Mucosa of stomach (tissue), 1 donor: Measurements from ENCODE around the gene GRK5.

Experiments
- H3K27me3 ChIP-seq: one replicate; pipeline ENCODE4 v1.7.0; 2013; ENCODE audit warnings: mild to moderate bottlenecking, low read length; ENCODE audit not compliant: control insufficient read depth, insufficient read depth
- H3K36me3 ChIP-seq: one replicate; pipeline ENCODE4 v1.7.0; 2013; ENCODE audit warnings: low read length; ENCODE audit not compliant: control insufficient read depth, insufficient read depth
- H3K4me1 ChIP-seq: one replicate; pipeline ENCODE4 v1.7.0; 2013; ENCODE audit warnings: mild to moderate bottlenecking, low read length; ENCODE audit not compliant: control insufficient read depth, insufficient read depth
- H3K4me3 ChIP-seq: one replicate; pipeline ENCODE4 v1.7.0; 2013; ENCODE audit warnings: low read length
- H3K9ac ChIP-seq: one replicate; pipeline ENCODE4 v1.7.0; 2013; ENCODE audit warnings: mild to moderate bottlenecking, low read length, moderate library complexity
- H3K9me3 ChIP-seq: one replicate; pipeline ENCODE4 v1.7.0; 2013; ENCODE audit warnings: mild to moderate bottlenecking, low read length, moderate library complexity; ENCODE audit not compliant: control insufficient read depth
- donor health status: Pancreatic carcinoma.

Gene GRK5

GRCh38 chr10:119418362-119418761 lies 211.0 kb downstream of the GRK5 start:
- Histone ChIP-seq H3K9ac (no peak overlapping the region), H3K27me3 (no peaks in the 10 kb centered on the region), H3K4me3 (no peak overlapping the region), H3K4me1 (peaks cover 6% of the 10 kb centered on the region), H3K9me3 (no peaks in the 10 kb centered on the region), H3K36me3 (peaks cover 3% of the 10 kb centered on the region)

GRCh38 chr10:119419931-119420330 lies 212.6 kb downstream of the GRK5 start:
- Histone ChIP-seq H3K4me3 (no peak overlapping the region), H3K9me3 (no peaks in the 10 kb centered on the region), H3K36me3 (peaks cover 6% of the 10 kb centered on the region), H3K4me1 (no peaks in the 10 kb centered on the region), H3K9ac (no peak overlapping the region), H3K27me3 (no peaks in the 10 kb centered on the region)

- Histone ChIP-seq H3K4me1 (no peaks in the 10 kb centered on the region), H3K27me3 (no peaks in the 10 kb centered on the region), H3K4me3 (no peak overlapping the region), H3K9me3 (no peaks in the 10 kb centered on the region), H3K36me3 (peaks cover 6% of the 10 kb centered on the region), H3K9ac (no peak overlapping the region)
Observed at GRCh38 chr10:119420950-119421875, 213.8 kb downstream of the GRK5 start.

GRCh38 chr10:119421891-119422681 lies 214.7 kb downstream of the GRK5 start:
- Histone ChIP-seq H3K9me3 (no peaks in the 10 kb centered on the region), H3K36me3 (peaks cover 12% of the 10 kb centered on the region), H3K9ac (no peak overlapping the region), H3K27me3 (no peaks in the 10 kb centered on the region), H3K4me3 (no peak overlapping the region), H3K4me1 (no peaks in the 10 kb centered on the region)

- Histone ChIP-seq H3K4me1 (no peaks in the 10 kb centered on the region), H3K36me3 (peaks cover 12% of the 10 kb centered on the region), H3K9me3 (no peaks in the 10 kb centered on the region), H3K9ac (no peak overlapping the region), H3K27me3 (no peaks in the 10 kb centered on the region), H3K4me3 (no peak overlapping the region)
Observed at GRCh38 chr10:119422682-119423509, 215.5 kb downstream of the GRK5 start.

- Histone ChIP-seq H3K27me3 (no peaks in the 10 kb centered on the region), H3K4me1 (no peaks in the 10 kb centered on the region), H3K36me3 (peaks cover 18% of the 10 kb centered on the region), H3K9ac (no peak overlapping the region), H3K4me3 (no peak overlapping the region), H3K9me3 (no peaks in the 10 kb centered on the region)
Observed at GRCh38 chr10:119423510-119424257, 216.3 kb downstream of the GRK5 start.

- Histone ChIP-seq H3K36me3 (peaks cover 18% of the 10 kb centered on the region), H3K9me3 (no peaks in the 10 kb centered on the region), H3K4me1 (no peaks in the 10 kb centered on the region), H3K9ac (no peak overlapping the region), H3K27me3 (no peaks in the 10 kb centered on the region), H3K4me3 (no peak overlapping the region)
Observed at GRCh38 chr10:119424258-119424975, 217.0 kb downstream of the GRK5 start.

- H3K36me3 ChIP-seq: peaks cover 20% of the 10 kb centered on the region
- H3K27me3 ChIP-seq: no peaks in the 10 kb centered on the region
- H3K9ac ChIP-seq: no peak overlapping the region
- no peak overlapping the region for H3K4me3 ChIP-seq
- no peaks in the 10 kb centered on the region for H3K9me3 ChIP-seq
- no peaks in the 10 kb centered on the region for H3K4me1 ChIP-seq
Observed at GRCh38 chr10:119425102-119425880, 217.9 kb downstream of the GRK5 start.

- Histone ChIP-seq H3K27me3 (no peaks in the 10 kb centered on the region), H3K36me3 (peaks cover 25% of the 10 kb centered on the region), H3K4me3 (no peak overlapping the region), H3K9ac (no peak overlapping the region), H3K9me3 (no peaks in the 10 kb centered on the region), H3K4me1 (no peaks in the 10 kb centered on the region)
Observed at GRCh38 chr10:119425881-119426170, 218.5 kb downstream of the GRK5 start.

GRCh38 chr10:119426699-119427098 lies 219.3 kb downstream of the GRK5 start:
- Histone ChIP-seq H3K27me3 (no peaks in the 10 kb centered on the region), H3K36me3 (peaks cover 28% of the 10 kb centered on the region), H3K4me1 (no peaks in the 10 kb centered on the region), H3K9ac (no peak overlapping the region), H3K4me3 (no peak overlapping the region), H3K9me3 (no peaks in the 10 kb centered on the region)
